Mammary epithelial cell (primary cell): ENCODE results near the gene IQSEC1.

Experiments
- CTCF ChIP-seq, 2 donors: IDR thresholded peaks in 1 of 2; conservative IDR thresholded peaks in 1 of 2; 2 replicates each; pipeline ENCODE4 v1.5.1; 2011 to 2012; ENCODE audit warnings: inconsistent platforms in 2 of 2, low read length in 2 of 2, mild to moderate bottlenecking in 2 of 2, control low read depth in 1 of 2, low read depth in 1 of 2; ENCODE audit not compliant: insufficient read depth in 1 of 2; ENCODE audit errors: extremely low read depth in 1 of 2
- EZH2 ChIP-seq: IDR thresholded peaks from 2 replicates; pipeline ENCODE4 v1.6.1; 2012; ENCODE audit warnings: low read length, inconsistent platforms, borderline replicate concordance

GRCh38 chr3:12935023-12935860, 138.0 kb downstream of the IQSEC1 start:
- TF ChIP-seq CTCF (conservative IDR thresholded peaks at IDR 0.05 in 1 of 2, IDR thresholded peaks at IDR 0.05 in 1 of 2; ENCODE audit: extremely low read depth in 1 of 2, insufficient read depth in 1 of 2, low read depth in 1 of 2, low read length in 2 of 2) (no peak), EZH2 (no peak)
